H9 (cell line): ENCODE data around the gene MAST4. TPM values are rescaled to one million over a fixed set of nuclear protein-coding genes. Genes with fewer than 3 reads are reported as not detected.

Source experiments
- DNase-seq: peaks from one replicate; pipeline ENCODE4 v3.0.0-alpha.2; 2017
- H2AFZ ChIP-seq: one replicate; pipeline ENCODE4 v1.6.1; 2013; ENCODE audit warnings: mild to moderate bottlenecking, low read length, control low read depth, moderate library complexity
- H2AK5ac ChIP-seq: 2 replicates; pipeline ENCODE4 v1.6.1; 2013; ENCODE audit warnings: low read length, control low read depth, mixed read lengths; ENCODE audit not compliant: insufficient read length
- H2BK120ac ChIP-seq: one replicate; pipeline ENCODE4 v1.6.1; 2013; ENCODE audit warnings: low read depth, mild to moderate bottlenecking, low read length, control low read depth, inconsistent platforms; ENCODE audit not compliant: poor library complexity, severe bottlenecking
- H2BK12ac ChIP-seq: 2 replicates; pipeline ENCODE4 v1.6.1; 2013; ENCODE audit warnings: low read length, control low read depth, mixed read lengths, low read depth; ENCODE audit not compliant: insufficient read length
- H2BK15ac ChIP-seq: 2 replicates; pipeline ENCODE4 v1.6.1; 2013; ENCODE audit warnings: low read depth, low read length, control low read depth
- H2BK20ac ChIP-seq: one replicate; pipeline ENCODE4 v1.6.1; 2013; ENCODE audit warnings: low read depth, mild to moderate bottlenecking, low read length, control low read depth, inconsistent platforms; ENCODE audit not compliant: poor library complexity, severe bottlenecking
- H2BK5ac ChIP-seq: 2 replicates; pipeline ENCODE4 v1.6.1; 2013; ENCODE audit warnings: low read length, control low read depth, mixed read lengths; ENCODE audit not compliant: insufficient read length
- H3K14ac ChIP-seq: 2 replicates; pipeline ENCODE4 v1.6.1; 2013; ENCODE audit warnings: low read length, control low read depth; ENCODE audit not compliant: insufficient read depth
- H3K18ac ChIP-seq: 2 replicates; pipeline ENCODE4 v1.6.1; 2013; ENCODE audit warnings: low read depth, mild to moderate bottlenecking, mixed read lengths, low read length, control low read depth; ENCODE audit not compliant: insufficient read length
- H3K23ac ChIP-seq: 2 replicates; pipeline ENCODE4 v1.6.1; 2013; ENCODE audit warnings: low read length, control low read depth, mixed read lengths, low read depth; ENCODE audit not compliant: insufficient read length
- H3K23me2 ChIP-seq: 2 replicates; pipeline ENCODE4 v1.6.1; 2013; ENCODE audit warnings: low read depth, mild to moderate bottlenecking, mixed read lengths, low read length, control low read depth; ENCODE audit not compliant: insufficient read length, poor library complexity, severe bottlenecking
- H3K27ac ChIP-seq: 2 replicates; pipeline ENCODE4 v1.5.1; 2013; ENCODE audit warnings: low read length, control low read depth, mixed read lengths, low read depth; ENCODE audit not compliant: insufficient read length
- H3K27me3 ChIP-seq: 2 replicates; pipeline ENCODE4 v1.6.1; 2013; ENCODE audit warnings: low read length, control low read depth, inconsistent platforms; ENCODE audit not compliant: insufficient read depth
- H3K4ac ChIP-seq: 2 replicates; pipeline ENCODE4 v1.6.1; 2013; ENCODE audit warnings: low read depth, mild to moderate bottlenecking, control low read depth, inconsistent platforms, low read length, moderate library complexity
- H3K4me1 ChIP-seq: 2 replicates; pipeline ENCODE4 v1.6.1; 2013; ENCODE audit warnings: low read length, control low read depth, inconsistent platforms; ENCODE audit not compliant: insufficient read depth
- H3K4me2 ChIP-seq: 2 replicates; pipeline ENCODE4 v1.6.1; 2013; ENCODE audit warnings: low read length, control low read depth, mixed read lengths; ENCODE audit not compliant: insufficient read length, insufficient read depth
- H3K56ac ChIP-seq: 2 replicates; pipeline ENCODE4 v1.6.1; 2013; ENCODE audit warnings: low read depth, mild to moderate bottlenecking, mixed read lengths, low read length, control low read depth; ENCODE audit not compliant: insufficient read length
- H3K79me1 ChIP-seq: 2 replicates; pipeline ENCODE4 v1.6.1; 2013; ENCODE audit warnings: low read depth, mild to moderate bottlenecking, moderate library complexity, low read length, control low read depth, inconsistent platforms; ENCODE audit not compliant: insufficient read depth, poor library complexity, severe bottlenecking
- H3K79me2 ChIP-seq: 2 replicates; pipeline ENCODE4 v1.6.1; 2013; ENCODE audit warnings: low read length, control low read depth, inconsistent platforms; ENCODE audit not compliant: insufficient read depth
- H3K9ac ChIP-seq: 2 replicates; pipeline ENCODE4 v1.6.1; 2013; ENCODE audit warnings: low read length, control low read depth, mixed read lengths; ENCODE audit not compliant: insufficient read length; ENCODE audit errors: extremely low read depth
- H3K9me3 ChIP-seq: one replicate; pipeline ENCODE4 v1.6.1; 2013; ENCODE audit warnings: low read depth, low read length, inconsistent platforms; ENCODE audit not compliant: control insufficient read depth
- H3T11ph ChIP-seq: one replicate; pipeline ENCODE4 v1.6.1; 2013; ENCODE audit warnings: mild to moderate bottlenecking, low read length, control low read depth, inconsistent platforms
- H4K20me1 ChIP-seq: one replicate; pipeline ENCODE4 v1.6.1; 2013; ENCODE audit not compliant: control insufficient read depth, insufficient read length, insufficient read depth
- H4K5ac ChIP-seq: 2 replicates; pipeline ENCODE4 v1.6.1; 2013; ENCODE audit warnings: low read depth, mild to moderate bottlenecking, mixed read lengths, low read length, control low read depth; ENCODE audit not compliant: insufficient read length
- H4K8ac ChIP-seq: replicated peaks from 2 replicates; pipeline ENCODE4 v1.6.1; 2013; ENCODE audit warnings: low read length, control low read depth, mixed read lengths, low read depth; ENCODE audit not compliant: insufficient read length
- H4K91ac ChIP-seq: 2 replicates; pipeline ENCODE4 v1.6.1; 2013; ENCODE audit warnings: low read depth, mild to moderate bottlenecking, moderate library complexity, mixed read lengths, low read length, control low read depth; ENCODE audit not compliant: insufficient read length
- H3K27ac Mint-ChIP-seq, 3 experiments: 2 replicates in 2 of 3; 3 replicates in 1 of 3; pipeline ENCODE4 v1.8.0; 2020 to 2021; ENCODE audit warnings: mixed read lengths in 3 of 3, mild to moderate bottlenecking in 1 of 3, moderate library complexity in 1 of 3
- H3K27me3 Mint-ChIP-seq: 2 replicates; pipeline ENCODE4 v1.8.0; 2021; ENCODE audit warnings: low read depth, mild to moderate bottlenecking, moderate library complexity, mixed read lengths
- H3K36me3 Mint-ChIP-seq, 3 experiments: 2 replicates in 2 of 3; 3 replicates in 1 of 3; pipeline ENCODE4 v1.8.0; 2020 to 2021; ENCODE audit warnings: low read depth in 3 of 3, mixed read lengths in 3 of 3; ENCODE audit not compliant: insufficient read depth in 1 of 3
- H3K4me1 Mint-ChIP-seq, 2 experiments: 2 replicates each; pipeline ENCODE4 v1.8.0; 2020; ENCODE audit warnings: mixed read lengths in 2 of 2
- H3K4me3 Mint-ChIP-seq, 2 experiments: 2 replicates in 1 of 2; 3 replicates in 1 of 2; pipeline ENCODE4 v1.8.0; 2020 to 2021; ENCODE audit warnings: mild to moderate bottlenecking in 2 of 2, mixed read lengths in 2 of 2, moderate library complexity in 1 of 2
- H3K9me3 Mint-ChIP-seq, 2 experiments: 2 replicates in 1 of 2; 3 replicates in 1 of 2; pipeline ENCODE4 v1.8.0; 2020; ENCODE audit warnings: mild to moderate bottlenecking in 2 of 2, mixed read lengths in 2 of 2, moderate library complexity in 1 of 2
- WGBS: extraction: QIAGEN DNeasy Blood & Tissue Kit; methylation state at CpG from one replicate; pipeline ENCODE4 v1.1.7; 2013; ENCODE audit warnings: missing lambda C conversion rate, low lambda C conversion rate, mixed read lengths; ENCODE audit not compliant: insufficient read length; ENCODE audit errors: extremely low coverage; 5-methylcytosine and 5-hydroxymethylcytosine counted together
- total RNA-seq: library from RNA; stranded (reverse); gene quantifications from 2 replicates; pipeline ENCODE4 v1.2.1, GENCODE V29; 2021
- TF ChIP-seq, protein P1 (sequence below): fragments of 200-600 bp; sonication (generic); conservative IDR thresholded peaks from 3 replicates; pipeline ENCODE4 v1.8.0; 2021; ENCODE audit warnings: antibody characterized with exemption, mild to moderate bottlenecking

MAST4 gene
- total RNA-seq, 1 experiment from 2014 or later = 3.7 TPM

DNA sequence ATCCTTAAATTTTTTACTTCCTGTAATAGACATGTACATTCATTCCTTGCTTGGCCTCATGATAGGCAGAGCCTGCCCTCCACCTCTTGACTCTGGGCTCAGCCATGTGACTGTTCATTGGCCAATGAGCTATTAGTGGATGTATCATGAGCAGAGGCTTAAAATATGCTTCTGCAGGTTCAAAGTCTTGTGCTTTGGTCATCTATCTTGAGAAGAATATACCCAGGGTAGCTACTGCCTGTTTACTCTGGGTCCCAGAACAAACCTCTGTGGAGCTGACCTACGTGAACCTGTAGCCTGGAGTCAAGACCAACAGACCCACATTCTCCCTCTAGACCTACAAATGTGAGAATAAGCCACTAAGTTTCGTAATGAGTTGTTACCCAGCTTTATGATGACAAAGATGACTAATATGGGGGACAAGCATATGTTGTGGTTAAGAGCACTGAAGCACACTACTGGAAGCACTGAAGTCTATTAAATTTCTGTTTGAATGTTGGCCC is 244.4 kb downstream of the MAST4 start:
- Histone ChIP-seq H3K23me2 (no peaks in the 10 kb centered on the region), H3T11ph (no peak overlapping the region), H2BK20ac (no peak overlapping the region), H3K9me3 (no peaks in the 10 kb centered on the region), H4K20me1 (no peaks in the 10 kb centered on the region), H3K4me1 (peaks cover 17% of the 10 kb centered on the region), H3K4ac (no peak overlapping the region), H2BK120ac (no peak overlapping the region), H3K9ac (no peak overlapping the region), H3K27ac (no peak overlapping the region), H4K8ac (no peak overlapping the region), H2BK5ac (no peak overlapping the region), H2AK5ac (no peak overlapping the region), H3K18ac (no peak overlapping the region), H4K5ac (no peak overlapping the region), H2BK15ac (no peak overlapping the region), H3K79me1 (no peaks in the 10 kb centered on the region), H4K91ac (no peak overlapping the region), H3K14ac (no peak overlapping the region), H3K23ac (no peak overlapping the region), H3K79me2 (no peaks in the 10 kb centered on the region), H3K56ac (no peak overlapping the region), H2AFZ (no peak overlapping the region), H3K27me3 (peaks cover 3% of the 10 kb centered on the region; the same call in 1 of the 2 replicates), H3K4me2 (no peak overlapping the region), H2BK12ac (no peak overlapping the region)
- no CpG with 5 or more reads among the region's 2 CpGs for WGBS
- no peak overlapping the region for H3K27ac Mint-ChIP-seq
- no peaks in the 10 kb centered on the region for H3K27me3 Mint-ChIP-seq
- no peaks in the 10 kb centered on the region for H3K9me3 Mint-ChIP-seq
- H3K4me3 Mint-ChIP-seq = no peak overlapping the region
- H3K36me3 Mint-ChIP-seq = no peaks in the 10 kb centered on the region; a peak in 1 of 7 replicates
- no peak for DNase-seq
- TF ChIP-seq, protein P1, sequence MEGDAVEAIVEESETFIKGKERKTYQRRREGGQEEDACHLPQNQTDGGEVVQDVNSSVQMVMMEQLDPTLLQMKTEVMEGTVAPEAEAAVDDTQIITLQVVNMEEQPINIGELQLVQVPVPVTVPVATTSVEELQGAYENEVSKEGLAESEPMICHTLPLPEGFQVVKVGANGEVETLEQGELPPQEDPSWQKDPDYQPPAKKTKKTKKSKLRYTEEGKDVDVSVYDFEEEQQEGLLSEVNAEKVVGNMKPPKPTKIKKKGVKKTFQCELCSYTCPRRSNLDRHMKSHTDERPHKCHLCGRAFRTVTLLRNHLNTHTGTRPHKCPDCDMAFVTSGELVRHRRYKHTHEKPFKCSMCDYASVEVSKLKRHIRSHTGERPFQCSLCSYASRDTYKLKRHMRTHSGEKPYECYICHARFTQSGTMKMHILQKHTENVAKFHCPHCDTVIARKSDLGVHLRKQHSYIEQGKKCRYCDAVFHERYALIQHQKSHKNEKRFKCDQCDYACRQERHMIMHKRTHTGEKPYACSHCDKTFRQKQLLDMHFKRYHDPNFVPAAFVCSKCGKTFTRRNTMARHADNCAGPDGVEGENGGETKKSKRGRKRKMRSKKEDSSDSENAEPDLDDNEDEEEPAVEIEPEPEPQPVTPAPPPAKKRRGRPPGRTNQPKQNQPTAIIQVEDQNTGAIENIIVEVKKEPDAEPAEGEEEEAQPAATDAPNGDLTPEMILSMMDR = no peak
- H3K4me1 Mint-ChIP-seq = peaks cover 33% of the 10 kb centered on the region in 2 experiments
